GM18858 (cell line): ENCODE measurements around the gene IQCE.
"Not testable (repeated sequence)": the region's sequence is repeated elsewhere in the genome, so short reads cannot be mapped to it uniquely, and the experiment has no call there.

ENCODE experiments used
- ATAC-seq: cut with Tn5 transposase; IDR thresholded peaks from one replicate; pipeline ENCODE4 v1.9.1; 2021; ENCODE audit not compliant: unreplicated experiment

The IQCE gene

DNA sequence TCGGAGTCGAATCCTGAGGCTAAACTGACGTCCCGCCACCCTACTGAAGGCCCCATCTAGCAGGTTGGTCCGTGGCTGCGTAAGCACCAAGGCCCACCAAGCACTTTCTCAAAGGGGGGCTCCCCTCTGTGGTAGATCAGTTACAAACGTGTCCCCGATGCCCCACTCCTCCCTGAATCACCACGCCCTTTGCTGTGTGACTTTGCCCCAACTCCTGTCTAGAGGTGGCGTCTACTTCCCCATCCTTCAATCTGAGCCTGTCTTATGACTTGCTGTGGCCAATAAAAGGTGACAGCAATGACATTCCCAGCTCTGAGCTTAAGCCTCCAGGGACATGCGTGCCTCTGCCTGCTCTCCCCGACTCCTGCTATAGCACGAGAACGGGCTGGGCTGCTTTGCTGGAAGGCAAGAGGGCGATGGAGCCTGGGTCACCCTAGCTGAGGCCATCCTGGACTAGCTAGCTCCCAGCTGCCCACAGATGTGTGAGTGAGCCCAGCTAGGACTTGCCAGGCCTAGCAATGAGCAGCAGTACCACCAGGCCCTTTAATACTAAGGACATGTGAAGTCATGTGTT lies 26.5 kb upstream of the IQCE start:
- ATAC-seq, result not testable (repeated sequence)

DNA sequence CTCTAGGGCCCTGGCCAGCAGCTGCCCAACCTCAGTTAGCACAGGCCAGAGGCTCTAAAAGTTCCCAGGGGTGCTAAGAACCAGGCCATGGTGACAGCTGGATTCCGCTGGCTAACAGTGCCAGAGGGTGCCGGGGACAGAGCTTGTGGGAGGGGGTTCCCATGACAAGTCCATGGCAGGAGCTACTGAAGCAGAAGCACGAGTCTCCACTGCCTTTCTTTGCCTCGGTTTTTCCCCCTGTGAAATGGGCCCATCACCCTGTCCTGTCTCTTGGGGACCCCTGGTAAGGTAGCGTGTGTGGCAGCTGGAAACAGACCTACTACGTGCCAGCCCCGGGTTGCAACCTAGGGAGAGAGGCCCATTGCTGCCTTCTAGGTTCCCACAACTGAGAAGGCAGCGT lies 26.0 kb upstream of the IQCE start:
- not testable (repeated sequence) for ATAC-seq

DNA sequence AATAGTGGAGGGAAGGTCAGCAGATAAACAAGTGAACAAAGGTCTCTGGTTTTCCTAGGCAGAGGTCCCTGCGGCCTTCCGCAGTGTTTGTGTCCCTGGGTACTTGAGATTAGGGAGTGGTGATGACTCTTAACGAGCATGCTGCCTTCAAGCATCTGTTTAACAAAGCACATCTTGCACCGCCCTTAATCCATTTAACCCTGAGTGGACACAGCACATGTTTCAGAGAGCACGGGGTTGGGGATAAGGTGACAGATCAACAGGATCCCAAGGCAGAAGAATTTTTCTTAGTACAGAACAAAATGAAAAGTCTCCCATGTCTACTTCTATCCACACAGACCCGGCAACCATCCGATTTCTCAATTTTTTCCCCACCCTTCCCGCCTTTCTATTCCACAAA lies 25.2 kb upstream of the IQCE start:
- not testable (repeated sequence) for ATAC-seq

DNA sequence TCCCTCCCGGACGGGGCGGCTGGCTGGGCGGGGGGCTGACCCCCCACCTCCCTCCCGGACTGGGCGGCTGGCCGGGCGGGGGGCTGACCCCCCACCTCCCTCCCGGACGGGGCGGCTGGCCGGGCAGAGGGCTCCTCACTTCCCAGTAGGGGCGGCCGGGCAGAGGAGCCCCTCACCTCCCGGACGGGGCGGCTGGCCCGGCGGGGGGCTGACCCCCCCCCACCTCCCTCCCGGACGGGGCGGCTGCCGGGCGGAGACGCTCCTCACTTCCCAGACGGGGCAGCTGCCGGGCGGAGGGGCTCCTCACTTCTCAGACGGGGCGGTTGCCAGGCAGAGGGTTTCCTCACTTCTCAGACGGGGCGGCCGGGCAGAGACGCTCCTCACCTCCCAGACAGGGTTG lies 24.6 kb upstream of the IQCE start:
- not testable (repeated sequence) for ATAC-seq

DNA sequence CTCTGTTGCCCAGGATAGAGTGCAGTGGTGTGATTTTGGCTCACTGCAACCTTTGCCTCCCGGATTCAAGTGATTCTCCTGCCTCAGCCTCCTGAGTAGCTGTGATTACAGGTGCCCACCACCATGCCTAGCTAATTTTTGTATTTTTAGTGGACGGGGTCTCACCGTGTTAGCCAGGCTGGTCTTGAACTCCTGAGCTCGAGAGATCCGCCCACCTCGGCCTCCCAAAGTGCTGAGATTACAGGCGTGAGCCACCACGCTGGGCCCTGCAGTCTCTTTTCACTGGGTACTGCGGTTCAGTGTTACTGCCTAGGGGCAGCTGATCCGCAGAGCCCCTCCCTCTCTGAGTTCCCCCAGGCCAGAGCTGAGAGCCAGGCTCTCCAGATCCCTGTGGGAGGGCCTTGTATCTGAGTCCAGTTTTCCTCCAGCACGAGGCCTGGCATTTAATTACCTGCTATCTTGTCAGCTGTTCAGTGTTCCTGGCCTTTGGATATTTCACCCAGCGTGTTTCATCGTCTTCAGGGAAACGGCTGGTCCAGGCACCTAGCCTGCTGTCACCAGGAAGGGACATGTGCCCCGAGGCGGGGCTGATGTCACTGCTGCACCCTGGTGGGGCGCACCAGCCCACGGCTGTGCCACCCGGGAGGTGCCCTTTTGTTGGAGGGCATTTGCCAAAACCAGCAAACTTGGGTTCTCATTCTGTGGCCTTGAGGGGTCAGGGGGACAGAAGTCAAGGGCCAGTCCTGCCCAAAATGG lies 22.7 kb upstream of the IQCE start:
- ATAC-seq, result not testable (repeated sequence)

DNA sequence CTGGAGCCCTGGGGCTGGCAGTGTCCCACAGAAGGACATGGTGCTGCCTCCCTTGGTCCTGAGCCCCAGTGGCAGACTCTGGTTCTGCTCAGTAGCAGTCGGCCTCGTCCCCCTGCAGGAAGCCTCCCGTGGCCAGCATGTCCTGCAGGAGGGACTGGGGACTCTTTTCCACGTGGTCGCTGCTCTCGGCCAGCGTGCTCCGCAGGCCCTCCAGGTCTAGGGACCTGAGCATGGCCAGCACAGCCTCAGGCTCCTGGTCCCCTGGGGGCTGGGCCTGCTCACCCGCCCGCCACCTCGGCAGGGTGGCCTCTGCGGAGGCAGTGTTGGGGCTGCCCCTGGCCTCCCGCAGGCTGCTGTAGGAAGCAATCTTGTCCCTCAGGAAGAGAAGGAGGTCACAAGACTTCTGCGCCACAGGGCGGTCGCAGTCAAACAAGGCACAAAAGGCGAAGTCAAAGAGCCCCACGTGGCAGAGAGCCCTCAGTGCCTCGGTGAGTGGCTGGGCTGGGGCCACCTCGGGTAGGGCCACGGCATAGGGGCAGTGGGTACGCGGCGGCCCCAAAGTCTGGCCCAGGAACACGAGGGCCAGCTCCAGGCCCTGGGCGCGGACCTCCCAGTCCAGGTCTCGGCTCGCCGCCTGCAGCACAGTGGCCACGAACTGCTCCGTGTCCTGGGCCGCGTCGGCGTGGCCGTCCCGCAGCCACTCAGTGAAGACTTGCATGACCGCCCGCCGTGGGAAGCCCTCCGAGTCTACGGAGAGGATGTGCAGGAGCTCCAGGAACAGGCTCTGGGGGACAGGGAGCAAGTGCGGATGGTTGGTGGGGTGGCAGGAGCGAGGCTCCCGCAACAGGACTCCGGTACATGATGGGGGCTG lies 20.6 kb upstream of the IQCE start:
- no peak for ATAC-seq

DNA sequence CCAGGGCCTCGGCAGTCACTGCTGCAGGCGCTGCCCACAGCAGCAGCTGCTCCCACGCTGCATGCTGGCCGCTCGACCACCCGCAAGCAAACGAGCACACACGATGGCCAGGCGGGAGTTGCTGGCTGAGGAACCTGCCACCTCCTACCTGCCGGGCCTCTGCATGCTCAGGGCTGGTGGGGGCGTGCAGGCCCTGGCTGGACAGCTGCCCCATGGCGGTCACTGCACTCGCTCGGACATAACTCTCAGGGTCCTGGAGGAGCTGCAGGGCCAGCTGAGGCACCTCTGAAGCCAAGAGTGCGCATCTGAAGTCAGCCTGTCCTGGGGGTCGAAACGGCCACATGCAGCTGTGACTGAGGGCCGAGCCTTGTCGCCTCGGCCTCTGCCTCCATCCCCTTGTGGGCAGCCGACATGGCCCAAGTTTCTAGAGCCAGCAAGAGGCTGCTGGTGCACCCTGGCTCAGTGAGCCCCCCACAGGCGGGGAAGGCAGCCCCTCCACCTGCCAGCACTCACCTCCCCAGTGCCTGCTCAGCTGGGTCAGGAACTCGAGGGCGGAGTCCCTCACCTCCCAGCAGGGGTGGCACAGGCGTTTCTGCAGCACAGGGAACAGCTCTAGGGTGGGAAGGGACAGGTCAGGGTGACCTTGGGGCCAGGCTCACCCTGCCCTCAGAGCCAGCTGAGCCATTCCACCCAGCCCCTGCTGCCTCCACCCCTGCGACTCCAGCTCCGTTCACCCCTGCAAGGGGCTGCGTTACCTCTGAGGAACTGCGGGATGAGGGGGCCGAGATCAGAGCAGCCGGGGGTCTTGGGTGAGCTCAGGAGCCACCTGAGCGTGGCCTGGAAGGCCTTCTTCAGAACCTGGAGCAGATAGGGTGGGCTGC lies 19.5 kb upstream of the IQCE start:
- no peak for ATAC-seq

DNA sequence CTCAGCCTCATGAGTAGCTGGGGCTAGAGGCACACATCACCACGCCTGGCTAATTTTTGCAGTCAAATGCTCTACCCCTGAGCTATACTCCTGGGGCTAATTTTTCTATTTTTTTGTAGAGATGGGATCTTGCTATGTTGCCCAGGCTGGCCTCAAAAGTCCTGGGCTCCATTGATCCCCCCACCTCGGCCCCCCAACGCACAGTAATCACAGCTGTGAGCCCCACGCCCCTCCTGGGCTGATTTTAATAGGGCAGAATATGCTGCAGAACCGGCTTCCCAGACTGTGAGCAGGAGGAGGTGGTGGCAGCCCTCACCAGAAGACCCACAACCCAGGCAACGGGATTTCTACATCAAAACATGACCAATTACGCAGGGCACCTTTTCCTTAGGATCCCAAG lies 18.6 kb upstream of the IQCE start:
- no peak for ATAC-seq

DNA sequence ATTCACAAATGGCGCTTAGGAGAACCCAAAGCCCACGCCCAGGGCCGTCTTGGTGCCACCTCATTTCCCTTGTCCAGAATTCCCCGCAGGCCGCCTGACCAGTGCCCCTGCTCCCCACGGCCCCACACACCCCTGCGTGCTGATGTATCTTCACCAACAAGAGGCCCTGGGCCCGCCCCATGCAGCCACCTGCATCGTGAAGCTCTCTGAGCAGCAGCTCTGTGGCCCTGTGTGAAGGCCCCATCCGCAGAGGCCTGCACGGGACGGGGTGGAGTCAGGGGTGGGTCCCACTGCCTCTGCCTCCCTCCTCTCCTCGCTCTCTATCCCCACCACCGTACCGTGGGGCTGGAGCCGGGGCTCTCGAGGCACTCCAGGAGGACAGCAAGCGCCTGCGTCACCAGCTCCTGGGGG lies 18.1 kb upstream of the IQCE start:
- ATAC-seq, result no peak

DNA sequence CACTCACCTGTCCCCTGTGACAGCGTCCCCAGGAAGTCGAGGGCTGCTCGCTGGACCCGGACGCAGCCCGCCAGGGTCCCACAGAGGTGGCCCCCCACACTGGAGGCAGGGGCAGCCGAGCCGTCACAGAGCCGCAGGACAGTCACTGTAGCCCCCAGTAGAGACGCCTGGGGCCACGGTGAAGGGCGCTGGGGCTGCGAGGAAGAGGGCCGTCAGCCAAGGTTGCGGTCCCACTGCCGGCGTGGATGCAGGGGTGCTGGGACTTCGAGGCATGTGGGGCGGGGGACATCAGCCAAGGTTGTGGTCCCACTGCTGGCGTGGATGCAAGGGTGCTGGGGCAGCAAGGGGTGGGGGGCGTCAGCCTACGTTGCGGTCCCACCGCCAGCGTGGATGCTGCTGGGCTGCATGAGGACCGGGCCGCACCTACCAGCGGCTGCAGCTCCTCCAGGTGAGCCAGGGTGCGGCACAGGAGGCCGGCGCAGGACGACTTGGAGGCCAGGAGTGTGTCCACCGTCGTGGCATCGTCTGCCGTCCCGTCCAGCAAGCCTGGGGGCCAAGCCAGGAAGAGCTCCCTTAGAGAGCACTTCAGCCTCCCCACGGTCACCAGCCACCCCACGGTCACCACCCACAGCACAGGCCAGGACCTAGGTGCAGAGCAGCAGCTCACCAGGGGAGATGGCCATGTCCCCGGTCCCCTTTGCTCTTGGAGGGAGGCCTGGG lies 17.3 kb upstream of the IQCE start:
- ATAC-seq, result no peak

DNA sequence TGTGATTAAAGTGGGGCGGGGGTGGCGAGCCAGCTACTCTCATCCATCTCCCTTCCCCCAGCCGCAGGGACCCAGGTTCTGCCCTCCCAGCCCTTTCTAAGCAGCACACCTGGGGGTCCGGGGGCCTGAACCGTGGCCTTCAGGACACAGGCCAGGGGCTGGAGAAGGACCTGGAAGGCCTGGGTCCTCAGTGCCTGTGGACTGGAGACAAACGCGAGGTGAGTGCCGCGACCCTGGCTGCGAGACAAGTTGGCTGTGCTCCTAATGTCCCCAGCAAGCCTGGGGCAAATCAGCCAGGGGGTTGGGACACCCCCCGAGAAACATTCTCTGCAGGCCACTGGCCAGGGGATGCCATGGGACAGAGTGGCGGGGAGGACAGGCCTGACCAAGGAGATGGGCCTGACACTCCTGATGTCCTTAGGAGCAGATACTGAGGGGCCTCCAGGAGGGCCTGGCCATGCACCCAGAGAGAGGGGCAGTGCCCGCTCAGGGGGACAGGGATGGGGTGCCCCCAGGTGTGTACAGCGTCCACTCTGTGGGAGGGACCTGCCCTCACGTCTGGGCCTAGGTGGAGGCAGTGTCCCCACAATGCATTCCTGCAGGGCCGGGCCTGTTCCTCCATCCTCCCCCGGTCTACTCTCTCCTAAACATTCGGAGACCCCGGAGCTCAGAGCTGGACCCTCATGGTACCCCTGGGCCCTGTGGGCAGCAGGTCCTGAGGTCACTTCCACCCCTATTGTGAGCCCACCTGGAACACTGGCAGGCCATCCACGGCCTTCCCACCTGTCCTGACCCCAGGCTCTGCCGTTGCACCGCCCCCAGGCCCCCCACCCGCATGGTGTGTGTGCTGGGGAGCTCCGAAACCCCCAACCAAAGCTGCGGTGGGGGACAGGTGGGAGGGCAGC lies 16.5 kb upstream of the IQCE start:
- ATAC-seq, result no peak

DNA sequence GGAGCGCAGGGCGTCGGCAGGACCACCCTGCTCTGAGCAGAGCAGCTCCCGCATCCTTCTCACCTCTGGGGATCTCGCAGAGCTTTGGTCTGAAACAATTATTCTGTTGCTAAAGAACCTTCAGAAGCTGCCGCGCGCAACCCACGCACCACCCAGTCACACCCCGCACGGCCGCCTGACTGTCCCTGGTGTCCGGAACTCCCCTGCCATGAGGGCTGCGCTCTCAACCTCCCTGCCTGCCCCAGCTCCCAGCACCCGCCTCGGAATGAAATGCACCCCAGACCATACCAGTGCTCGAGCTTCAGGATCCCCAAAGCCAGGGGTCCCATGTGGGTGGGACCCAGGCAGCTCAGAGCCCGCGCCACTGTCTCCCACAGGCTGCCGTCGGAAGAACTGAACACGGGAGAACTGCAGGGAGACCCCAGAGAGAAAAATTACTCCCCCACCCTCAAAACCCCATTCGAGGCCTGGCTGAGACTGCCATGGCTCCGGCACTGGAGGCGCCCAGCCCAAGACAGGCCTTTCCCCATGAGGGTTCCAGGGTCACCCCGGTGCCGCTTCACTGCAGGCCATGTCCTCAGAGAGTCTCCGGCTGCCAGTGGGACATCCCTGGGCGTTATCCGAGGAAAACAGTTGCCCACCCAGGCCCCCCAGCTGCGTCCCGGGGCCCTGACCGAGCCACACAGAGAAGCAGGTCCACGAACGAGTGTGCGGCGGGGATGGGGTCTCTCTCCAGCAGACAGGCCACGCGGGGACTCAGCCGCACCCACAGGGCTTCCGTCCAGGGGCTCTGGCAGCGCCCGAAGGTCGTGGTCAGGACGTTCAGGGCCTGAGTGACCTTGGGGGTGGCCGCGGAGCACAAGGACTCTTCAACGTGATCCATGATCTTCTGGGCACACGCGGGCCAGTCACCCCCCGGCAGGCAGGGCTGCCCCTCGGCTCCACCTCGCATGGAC lies 15.6 kb upstream of the IQCE start:
- no peak for ATAC-seq

DNA sequence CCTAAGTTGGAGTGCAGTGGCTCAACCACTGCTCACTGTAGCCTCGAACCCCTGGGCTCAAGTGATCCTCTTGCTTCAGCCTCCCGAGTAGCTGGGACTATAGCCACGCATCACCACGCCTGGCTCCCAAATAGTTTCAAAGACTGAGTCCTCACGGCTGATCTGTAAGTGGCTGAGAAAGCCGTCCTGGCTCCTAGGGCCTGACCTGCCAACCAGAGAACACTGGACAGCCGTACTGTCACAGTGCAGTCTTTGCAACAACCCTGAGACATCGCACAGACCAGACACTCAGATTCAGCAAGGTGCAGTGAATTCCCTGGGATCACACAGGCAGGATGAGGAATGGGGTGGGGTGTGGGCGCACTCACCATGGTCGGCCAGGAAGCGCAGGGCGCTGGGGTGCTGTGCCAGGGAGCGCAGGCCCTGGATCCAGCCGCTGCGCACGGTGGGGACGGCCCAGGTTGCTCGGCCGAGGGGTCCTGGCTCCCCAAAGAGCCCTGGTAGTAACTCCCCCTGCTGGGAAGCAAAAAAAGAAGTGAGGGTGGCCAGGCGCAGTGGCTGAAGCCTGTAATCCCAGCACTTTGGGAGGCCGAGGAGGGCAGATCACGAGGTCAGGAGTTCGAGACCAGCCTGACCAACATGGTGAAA lies 14.1 kb upstream of the IQCE start:
- no peak for ATAC-seq

DNA sequence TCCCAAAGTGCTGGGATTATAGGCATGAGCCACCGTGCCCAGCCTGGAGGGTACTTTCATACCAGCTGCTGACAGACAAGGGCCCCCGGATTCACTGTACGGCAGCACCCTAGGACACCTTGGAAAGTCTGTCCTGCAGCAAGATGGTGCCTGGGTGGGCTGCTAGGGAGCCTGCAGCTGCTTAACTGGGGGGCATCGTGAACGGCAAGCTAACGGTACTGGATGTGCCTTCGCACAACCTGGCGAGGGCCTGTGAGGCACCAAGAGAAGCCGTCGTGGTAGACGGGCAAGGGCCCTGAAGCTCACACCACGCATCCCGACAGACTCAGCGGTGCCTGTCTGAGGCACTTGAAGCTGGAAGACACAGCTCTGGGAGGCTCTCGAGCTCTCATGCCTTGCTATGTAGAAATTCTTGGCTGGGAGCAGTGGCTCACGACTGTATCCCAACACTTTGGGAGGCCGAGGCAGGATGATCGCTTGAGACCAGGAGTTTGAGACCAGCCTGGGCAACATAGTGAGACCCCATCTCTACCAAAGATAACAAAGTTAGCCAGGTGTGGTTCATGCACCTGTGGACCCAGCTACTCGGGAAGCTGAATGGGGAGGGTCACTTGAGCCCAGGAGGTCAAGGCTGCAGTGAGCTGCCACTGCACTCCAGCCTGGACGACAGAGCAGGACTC lies 12.9 kb upstream of the IQCE start:
- no peak for ATAC-seq

DNA sequence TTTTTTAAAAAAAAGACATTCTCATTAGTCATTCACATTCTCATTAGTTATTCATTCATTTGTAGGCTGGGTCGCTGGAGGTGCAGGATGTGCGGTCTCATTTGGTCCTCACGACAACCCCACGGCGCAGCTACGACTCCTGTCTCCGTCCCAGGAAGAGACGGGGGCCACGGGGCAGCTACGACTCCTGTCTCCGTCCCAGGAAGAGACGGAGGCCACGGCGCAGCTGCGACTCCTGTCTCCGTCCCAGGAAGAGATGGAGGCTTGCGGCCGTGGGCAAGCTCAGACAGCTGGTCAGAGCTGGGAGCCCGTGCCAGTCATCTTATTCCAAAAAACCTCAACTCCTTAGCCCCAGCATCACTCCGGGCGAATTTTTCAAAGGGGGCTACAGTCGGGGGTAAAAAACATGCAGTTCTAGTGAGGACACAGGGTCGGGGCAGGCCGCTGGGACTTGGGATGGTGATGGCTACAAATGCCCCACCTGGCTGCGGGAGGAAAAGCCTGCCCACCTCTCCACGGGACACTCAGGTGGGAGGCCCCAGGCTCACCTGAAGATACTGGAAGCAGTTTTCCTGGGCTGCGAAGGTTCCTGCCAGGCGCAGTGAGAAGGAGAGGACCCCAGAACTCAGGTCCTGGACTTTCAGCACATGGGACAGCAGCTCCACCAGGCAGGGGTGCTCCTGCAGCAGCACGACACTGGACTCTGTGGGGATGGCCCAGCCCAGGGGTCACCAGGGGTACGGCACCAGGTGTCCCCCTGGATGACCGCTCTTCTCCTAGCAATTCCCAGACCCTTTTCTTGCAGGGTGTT lies 11.8 kb upstream of the IQCE start:
- ATAC-seq, result no peak

DNA sequence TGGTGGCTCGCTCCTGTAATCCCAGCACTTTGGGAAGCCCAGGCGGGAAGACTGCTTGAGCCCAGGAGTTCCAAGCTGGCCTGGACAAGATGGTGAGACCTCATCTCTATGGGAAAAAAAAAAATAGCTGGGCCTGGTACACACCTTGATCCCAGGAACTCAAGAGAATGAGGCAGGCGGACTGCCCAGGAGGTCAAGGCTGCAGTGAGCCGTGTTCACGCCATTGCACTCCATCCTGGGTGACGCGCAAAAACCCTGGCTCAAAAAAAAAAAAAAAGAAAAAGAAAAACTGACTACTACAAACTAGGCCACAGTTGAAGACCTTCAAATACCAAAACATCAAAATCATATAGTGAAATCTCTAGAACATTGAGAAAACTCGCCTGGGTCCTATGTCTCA lies 7.4 kb upstream of the IQCE start:
- no peak for ATAC-seq
